SK-N-SH (cell line): ENCODE measurements around the gene TGFBRAP1. TPM values are rescaled to one million over a fixed set of nuclear protein-coding genes. Genes with fewer than 3 reads are reported as not detected.

ENCODE experiments used
- CTCF ChIA-PET: fragments of 300-600, 350-600 bp; formaldehyde crosslinking; extraction: SDS; loops from one replicate; lab custom pipeline; 2021; lab: Yijun Ruan, JAX
- POLR2A ChIA-PET: fragments of 350-600 bp; sonication (Branson Sonifier 250); formaldehyde crosslinking; extraction: SDS; loops from one replicate; lab custom pipeline; 2020; ENCODE audit warnings: antibody characterized with exemption, inconsistent platforms; lab: Yijun Ruan, JAX
- DNase-seq: peaks from one replicate; pipeline ENCODE4 v3.0.0; 2012
- H2AFZ ChIP-seq: fragments of 200-600 bp; sonication (generic); 2 replicates; pipeline ENCODE4 v1.8.1; 2016; ENCODE audit warnings: antibody characterized with exemption, mild to moderate bottlenecking, low read depth
- H3F3A ChIP-seq: fragments of 200-600 bp; sonication (generic); replicated peaks from 2 replicates; pipeline ENCODE3; 2016; ENCODE audit warnings: antibody characterized with exemption, mild to moderate bottlenecking; ENCODE audit not compliant: insufficient read depth
- H3K27ac ChIP-seq, 2 experiments: fragments of 200-500 bp in 1 of 2; fragments of 200-600 bp in 1 of 2; sonication (Bioruptor generic) in 1 of 2; sonication (generic), shearing (Covaris generic) in 1 of 2; 2 replicates each; pipeline versions ENCODE4 v1.5.1 to v1.6.1; 2014 to 2016; ENCODE audit warnings: low read depth in 2 of 2, inconsistent platforms in 1 of 2, low read length in 1 of 2, mild to moderate bottlenecking in 1 of 2, mixed read lengths in 1 of 2
- H3K27me3 ChIP-seq: fragments of 200-600 bp; sonication (generic), shearing (Covaris generic); 2 replicates; pipeline ENCODE4 v1.6.1; 2016; ENCODE audit warnings: mixed run types; ENCODE audit not compliant: insufficient read depth
- H3K36me3 ChIP-seq, 2 experiments: fragments of 200-500 bp in 1 of 2; fragments of 200-600 bp in 1 of 2; sonication (Bioruptor generic) in 1 of 2; sonication (generic) in 1 of 2; replicated peaks in 1 of 2; 2 replicates each; pipeline versions ENCODE3 to v1.5.1; 2014 to 2016; ENCODE audit warnings: low read length in 1 of 2, mild to moderate bottlenecking in 1 of 2; ENCODE audit not compliant: insufficient read depth in 2 of 2, control insufficient read depth in 1 of 2
- H3K4me1 ChIP-seq, 2 experiments: fragments of 200-500 bp in 1 of 2; fragments of 200-600 bp in 1 of 2; sonication (Bioruptor generic) in 1 of 2; sonication (generic), shearing (Covaris generic) in 1 of 2; 2 replicates each; pipeline versions ENCODE4 v1.5.1 to v1.6.1; 2014 to 2016; ENCODE audit warnings: low read depth in 1 of 2, low read length in 1 of 2, mixed run types in 1 of 2; ENCODE audit not compliant: insufficient read depth in 2 of 2, control insufficient read depth in 1 of 2
- H3K4me2 ChIP-seq: fragments of 200-600 bp; sonication (generic), shearing (Covaris generic); 2 replicates; pipeline ENCODE4 v1.6.1; 2017; ENCODE audit warnings: mixed run types
- H3K4me3 ChIP-seq, 2 experiments: fragments of 200-500 bp in 1 of 2; fragments of 200-600 bp in 1 of 2; sonication (Bioruptor generic) in 1 of 2; sonication (generic), shearing (Covaris generic) in 1 of 2; 2 replicates each; pipeline versions ENCODE4 v1.5.1 to v1.8.1; 2014 to 2016; ENCODE audit warnings: low read depth in 2 of 2, inconsistent platforms in 1 of 2, low read length in 1 of 2, mild to moderate bottlenecking in 1 of 2, mixed read lengths in 1 of 2, moderate library complexity in 1 of 2
- H3K79me2 ChIP-seq: fragments of 200-600 bp; sonication (generic); 2 replicates; pipeline ENCODE4 v1.8.1; 2017; ENCODE audit warnings: mild to moderate bottlenecking; ENCODE audit not compliant: insufficient read depth
- H3K9ac ChIP-seq: fragments of 200-600 bp; sonication (generic); 2 replicates; pipeline ENCODE4 v1.6.1; 2017; ENCODE audit warnings: mixed run types
- H3K9me2 ChIP-seq: fragments of 200-600 bp; sonication (generic); 2 replicates; pipeline ENCODE4 v1.6.1; 2017; ENCODE audit warnings: mixed run types
- H3K9me3 ChIP-seq: fragments of 200-600 bp; sonication (generic); 2 replicates; pipeline ENCODE4 v1.6.1; 2017; ENCODE audit warnings: mixed run types, mild to moderate bottlenecking, moderate library complexity
- H4K20me1 ChIP-seq: fragments of 200-600 bp; sonication (generic); 2 replicates; pipeline ENCODE4 v1.6.1; 2017; ENCODE audit warnings: mild to moderate bottlenecking, mixed run types; ENCODE audit not compliant: insufficient read depth
- CHD2 ChIP-seq: fragments of 150-350 bp; IDR thresholded peaks from 2 replicates; pipeline ENCODE4 v1.6.1; 2018; ENCODE audit warnings: low read length; ENCODE audit not compliant: partially characterized antibody
- ELF1 ChIP-seq: IDR thresholded peaks from 2 replicates; pipeline ENCODE4 v1.4.0; 2012
- EP300 ChIP-seq, 2 experiments: IDR thresholded peaks; 2 replicates each; pipeline versions ENCODE4 v1.4.0 to v1.6.1; 2012; ENCODE audit warnings: borderline replicate concordance in 1 of 2, low read depth in 1 of 2, low read length in 1 of 2
- EZH2phosphoT487 ChIP-seq: fragments of 200-600 bp; sonication (generic); IDR thresholded peaks from 2 replicates; pipeline ENCODE4 v1.6.1; 2017; ENCODE audit warnings: low read depth, mixed run types, mild to moderate bottlenecking, antibody characterized with exemption, moderate library complexity, borderline replicate concordance
- FOSL2 ChIP-seq: IDR thresholded peaks from 2 replicates; pipeline ENCODE4 v1.4.0; 2012; ENCODE audit warnings: low read depth, mild to moderate bottlenecking, moderate library complexity, borderline replicate concordance
- GABPA ChIP-seq: IDR thresholded peaks from 2 replicates; pipeline ENCODE4 v1.4.0; 2012; ENCODE audit warnings: low read depth, mild to moderate bottlenecking
- GATA2 ChIP-seq: sonication (generic); formaldehyde crosslinking; IDR thresholded peaks from 2 replicates; pipeline ENCODE4 v1.5.0; 2020; ENCODE audit warnings: mild to moderate bottlenecking, missing genetic modification reagents
- IRF3 ChIP-seq: fragments of 150-350 bp; IDR thresholded peaks from 2 replicates; pipeline ENCODE4 v1.6.1; 2016; ENCODE audit warnings: mild to moderate bottlenecking, low read depth, low read length
- JUND ChIP-seq: IDR thresholded peaks from 2 replicates; pipeline ENCODE4 v1.4.0; 2012
- NFIC ChIP-seq: IDR thresholded peaks from 2 replicates; pipeline ENCODE4 v1.4.0; 2012; ENCODE audit warnings: borderline replicate concordance
- POLR2AphosphoS5 ChIP-seq: IDR thresholded peaks from 2 replicates; pipeline ENCODE4 v1.6.1; 2012; ENCODE audit warnings: low read depth, low read length
- RCOR1 ChIP-seq: fragments of 150-350 bp; IDR thresholded peaks from 2 replicates; pipeline ENCODE4 v1.6.1; 2017; ENCODE audit warnings: antibody characterized with exemption, low read length
- SIN3A ChIP-seq: IDR thresholded peaks from 2 replicates; pipeline ENCODE4 v1.6.1; 2012; ENCODE audit warnings: low read depth, mild to moderate bottlenecking, low read length, moderate library complexity, borderline replicate concordance
- SMC3 ChIP-seq: IDR thresholded peaks from 2 replicates; pipeline ENCODE4 v1.6.1; 2012; ENCODE audit warnings: low read depth, low read length, improper control_type of control experiment
- TCF12 ChIP-seq: IDR thresholded peaks from 2 replicates; pipeline ENCODE4 v1.4.0; 2012
- TEAD4 ChIP-seq: IDR thresholded peaks from 2 replicates; pipeline ENCODE4 v1.4.0; 2012; ENCODE audit warnings: mild to moderate bottlenecking, borderline replicate concordance; ENCODE audit not compliant: insufficient read depth
- YY1 ChIP-seq: IDR thresholded peaks from 2 replicates; pipeline ENCODE4 v1.4.0; 2012; ENCODE audit warnings: low read depth, mild to moderate bottlenecking
- WGBS: methylation state at CpG from one replicate; pipeline ENCODE4 v1.1.6; 2017; ENCODE audit warnings: low lambda C conversion rate; 5-methylcytosine and 5-hydroxymethylcytosine counted together
- polyA plus RNA-seq, 3 experiments: library from polyadenylated mRNA; depleted of rRNA; stranded (reverse); fragments of >200 nt; gene quantifications; 2 replicates each; pipeline ENCODE4 v1.2.3, GENCODE V29; 2012
- TF ChIP-seq, protein P1 (sequence below): IDR thresholded peaks from 2 replicates; pipeline ENCODE4; 2012

Gene TGFBRAP1
- polyA plus RNA-seq, 1 of the 3 experiments (the other 2 are of a cell fraction) = 5.7 TPM

DNA sequence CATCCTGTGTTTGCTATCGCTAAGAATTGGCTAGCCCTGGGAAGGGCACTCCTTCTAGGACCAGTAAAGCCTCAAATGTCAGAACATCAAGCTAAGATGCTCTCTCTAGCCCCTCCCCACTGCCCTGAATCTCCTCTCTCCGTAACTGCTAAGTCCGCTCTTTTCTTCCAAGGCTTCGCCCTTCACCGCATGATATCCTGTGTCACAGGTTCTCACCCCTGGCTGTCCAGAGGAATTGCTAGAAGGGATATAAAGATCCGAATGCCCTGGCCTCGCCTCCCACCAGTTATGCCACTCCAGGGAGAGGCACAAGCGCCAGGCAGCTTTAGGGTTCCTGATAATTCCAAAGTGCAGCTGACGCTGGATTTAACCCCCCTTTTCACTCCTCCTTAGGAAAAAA lies 105.1 kb downstream of the TGFBRAP1 start:
- CTCF ChIA-PET = interaction anchor here (5.4 kb wide), 1 partner anchor 12 kb away, joined by 33 read pairs; no protein-coding TSS in a partner anchor
- Histone ChIP-seq H3K4me1 (peaks cover 0 to 18% of the 10 kb centered on the region in 2 experiments; a peak in 2 of 4 replicates), H3K4me3 (no peak overlapping the region), H3K79me2 (no peaks in the 10 kb centered on the region), H2AFZ (no peak overlapping the region), H3K36me3 (no peaks in the 10 kb centered on the region), H3K27ac (no peak overlapping the region), H3K9ac (no peak overlapping the region), H3K9me2 (no peaks in the 10 kb centered on the region), H3F3A (no peaks in the 10 kb centered on the region), H3K4me2 (no peak overlapping the region), H3K9me3 (no peaks in the 10 kb centered on the region), H3K27me3 (no peaks in the 10 kb centered on the region), H4K20me1 (no peaks in the 10 kb centered on the region)
- 68% methylated on average over 9 of the region's 9 CpGs for WGBS
- TF ChIP-seq TEAD4 (no peak), GATA2 (CRISPR knock-in tag) (no peak), POLR2AphosphoS5 (no peak), GABPA (no peak), JUND (no peak), IRF3 (no peak), FOSL2 (no peak), ELF1 (no peak), NFIC (no peak), SMC3 (no peak)
- TF ChIP-seq, protein P1, sequence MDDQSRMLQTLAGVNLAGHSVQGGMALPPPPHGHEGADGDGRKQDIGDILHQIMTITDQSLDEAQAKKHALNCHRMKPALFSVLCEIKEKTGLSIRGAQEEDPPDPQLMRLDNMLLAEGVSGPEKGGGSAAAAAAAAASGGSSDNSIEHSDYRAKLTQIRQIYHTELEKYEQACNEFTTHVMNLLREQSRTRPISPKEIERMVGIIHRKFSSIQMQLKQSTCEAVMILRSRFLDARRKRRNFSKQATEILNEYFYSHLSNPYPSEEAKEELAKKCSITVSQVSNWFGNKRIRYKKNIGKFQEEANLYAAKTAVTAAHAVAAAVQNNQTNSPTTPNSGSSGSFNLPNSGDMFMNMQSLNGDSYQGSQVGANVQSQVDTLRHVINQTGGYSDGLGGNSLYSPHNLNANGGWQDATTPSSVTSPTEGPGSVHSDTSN = no peak
- DNase-seq = no peak
- POLR2A ChIA-PET = interaction anchor here (0.6 kb wide), 1 partner anchor 288 kb away, joined by 4 read pairs; no protein-coding TSS in a partner anchor

GRCh38 chr2:105220604-105221003 lies 108.9 kb downstream of the TGFBRAP1 start:
- 13% methylated on average over 3 of the region's 3 CpGs for WGBS
- Histone ChIP-seq H3K9me2 (no peaks in the 10 kb centered on the region), H3K27me3 (no peaks in the 10 kb centered on the region; the same call in 1 of the 2 replicates), H3K4me1 (peaks cover 0 to 18% of the 10 kb centered on the region in 2 experiments; a peak in 2 of 4 replicates), H4K20me1 (no peaks in the 10 kb centered on the region), H3K36me3 (no peaks in the 10 kb centered on the region), H3K4me3 (no peak overlapping the region), H3K9ac (no peak overlapping the region), H3K27ac (peak overlapping the region in 1 of 2 experiments; percentile 83; a peak in 2 of 4 replicates), H3F3A (no peaks in the 10 kb centered on the region), H3K79me2 (no peaks in the 10 kb centered on the region), H3K4me2 (no peak overlapping the region), H2AFZ (no peak overlapping the region), H3K9me3 (no peaks in the 10 kb centered on the region)
- TF ChIP-seq, protein P1 = no peak
- TF ChIP-seq EZH2phosphoT487 = no peak
- TF ChIP-seq ELF1 = no peak
- peak; percentile 59 for TF ChIP-seq GATA2 (CRISPR knock-in tag)
- 0 out of 2 replicates have a peak, but pooled peaks have one; percentile 6 for TF ChIP-seq TCF12
- TF ChIP-seq YY1 = no peak
- no peak for TF ChIP-seq IRF3
- TF ChIP-seq CHD2 = peak; percentile 35
- TF ChIP-seq EP300 (IDR thresholded peaks at IDR 0.05; ENCODE audit: borderline replicate concordance in 1 of 2, low read depth in 1 of 2, low read length in 1 of 2) = peak in 1 of 2 experiments; percentile 83; a peak in 2 of 4 replicates
- no peak for TF ChIP-seq SIN3A
- TF ChIP-seq RCOR1 = peak; percentile 88
- CTCF ChIA-PET = interaction anchor here (0.6 to 5.4 kb wide), 2 partner anchors 16 to 106 kb away, joined by 4 to 33 read pairs; no protein-coding TSS in a partner anchor
- POLR2A ChIA-PET = no interaction called here
- DNase-seq = peak; percentile 65
